K562 (cell line): Measurements from ENCODE around the gene DUSP5. TPM values are rescaled to one million over a fixed set of nuclear protein-coding genes. Genes with fewer than 3 reads are reported as not detected.

Experiments used
- CTBP1 ChIP-seq: fragments of 450-650 bp; IDR thresholded peaks from 2 replicates; pipeline ENCODE4 v1.6.1; 2016; ENCODE audit warnings: borderline replicate concordance
- GTF2A2 ChIP-seq: IDR thresholded peaks from 2 replicates; pipeline ENCODE4 v1.6.1; 2016; ENCODE audit warnings: mild to moderate bottlenecking, missing genetic modification characterization, missing compliant biosample characterization
- RCOR1 ChIP-seq, 2 experiments: IDR thresholded peaks; 2 replicates each; pipeline ENCODE4 v1.6.1; 2012; ENCODE audit warnings: low read depth in 2 of 2, low read length in 2 of 2, borderline replicate concordance in 1 of 2, improper control_type of control experiment in 1 of 2
- SMC3 ChIP-seq: conservative IDR thresholded peaks from 2 replicates; pipeline ENCODE4 v1.6.1; 2011; ENCODE audit warnings: low read depth, low read length, improper control_type of control experiment; ENCODE audit not compliant: insufficient read depth
- THRAP3 ChIP-seq: fragments of 450-650 bp; IDR thresholded peaks from 2 replicates; pipeline ENCODE4 v1.6.1; 2016; ENCODE audit warnings: mild to moderate bottlenecking, inconsistent platforms, borderline replicate concordance
- YY1 ChIP-seq, 3 experiments: IDR thresholded peaks; 2 replicates each; pipeline ENCODE4 v1.6.1; 2011; ENCODE audit warnings: low read length in 2 of 3, mild to moderate bottlenecking in 2 of 3, moderate library complexity in 2 of 3, borderline replicate concordance in 1 of 3, control low read depth in 1 of 3, low read depth in 1 of 3; ENCODE audit not compliant: insufficient read depth in 3 of 3, insufficient replicate concordance in 2 of 3, control insufficient read depth in 1 of 3, insufficient read length in 1 of 3; ENCODE audit errors: extremely low read depth in 1 of 3
- polyA plus RNA-seq, 8 experiments: library from polyadenylated mRNA; depleted of rRNA in 4 of 8; stranded (reverse) in 5 of 8; unstranded in 3 of 8; fragments of >200 nt; fragmentation: Nextera tagmentation in 2 of 8; fragmentation: Illumina TruSeq in 1 of 8; extraction: Ambion mirVana in 2 of 8; extraction: Trizol in 1 of 8; gene quantifications; 2 replicates each; pipeline versions ENCODE4 v1.2.1 to v1.2.3, GENCODE V29; 2011 to 2014; ENCODE audit warnings: inconsistent platforms in 1 of 8, missing spikeins in 1 of 8
- total RNA-seq, 7 experiments: library from RNA; depleted of rRNA in 6 of 7; stranded (reverse); fragments of >200 nt in 6 of 7; fragmentation: Illumina TruSeq in 2 of 7; extraction: Trizol in 2 of 7; gene quantifications; 2 replicates each; pipeline versions ENCODE4 v1.2.1 to v1.2.3, GENCODE V29; 2011 to 2021; ENCODE audit warnings: low replicate concordance in 1 of 7
- TF ChIP-seq, protein P1 (sequence below), 2 experiments: fragments of 450-650 bp; formaldehyde crosslinking in 1 of 2; IDR thresholded peaks; 2 replicates each; pipeline versions ENCODE4 v1.4.0 to v1.6.1; 2014 to 2020; ENCODE audit warnings: mild to moderate bottlenecking in 2 of 2, borderline replicate concordance in 1 of 2, low read depth in 1 of 2
- TF ChIP-seq, protein P2 (sequence below), 3 experiments: IDR thresholded peaks in 2 of 3; conservative IDR thresholded peaks in 1 of 3; 2 replicates each; pipeline ENCODE4 v1.5.1; 2011 to 2012; ENCODE audit warnings: low read length in 3 of 3, mild to moderate bottlenecking in 3 of 3, control low read depth in 2 of 3, improper control_type of control experiment in 1 of 3, inconsistent platforms in 1 of 3, low read depth in 1 of 3, mixed read lengths in 1 of 3, moderate library complexity in 1 of 3; ENCODE audit not compliant: insufficient read depth in 2 of 3
- TF ChIP-seq, protein P3 (sequence below): fragments of 450-650 bp; formaldehyde crosslinking; IDR thresholded peaks from 2 replicates; pipeline ENCODE4 v1.4.0; 2020; ENCODE audit warnings: mild to moderate bottlenecking, moderate library complexity

Gene DUSP5
- total and polyA plus RNA-seq, 9 of the 15 experiments (the other 6 are each of a cell fraction or from before 2014, with no cell fraction given): 0.49 to 3.4 (median 2.0) TPM

DNA sequence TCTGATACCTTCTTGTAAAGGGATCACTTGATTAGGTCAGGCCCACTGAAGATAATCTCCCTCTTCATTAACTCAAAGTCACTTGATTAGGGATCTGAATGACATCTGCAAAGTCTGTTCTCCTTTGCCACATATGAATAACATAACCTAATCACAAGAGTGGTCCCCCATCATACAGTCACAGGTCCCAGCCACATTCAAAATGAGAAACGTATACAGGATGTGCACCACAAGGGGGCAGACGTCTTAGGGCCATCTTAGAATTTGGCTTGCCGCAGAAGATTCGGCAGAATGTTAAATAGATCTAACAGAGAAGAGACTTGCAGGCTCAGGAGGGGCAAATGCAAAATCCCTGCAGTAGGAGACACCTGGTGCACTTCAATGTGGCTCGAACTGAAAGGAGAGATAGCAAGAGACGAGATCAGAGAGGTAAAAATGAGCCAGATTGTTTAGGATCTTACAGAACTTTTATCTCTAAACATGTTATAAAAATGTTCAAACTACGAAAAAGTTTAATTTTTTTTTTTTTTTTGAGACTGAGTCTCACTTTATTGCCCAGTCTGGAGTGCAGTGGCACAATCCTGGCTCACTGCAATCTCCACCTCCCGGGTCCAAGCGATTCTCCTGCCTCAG is 59.4 kb downstream of the DUSP5 start (continued):
- TF ChIP-seq, protein P1, sequence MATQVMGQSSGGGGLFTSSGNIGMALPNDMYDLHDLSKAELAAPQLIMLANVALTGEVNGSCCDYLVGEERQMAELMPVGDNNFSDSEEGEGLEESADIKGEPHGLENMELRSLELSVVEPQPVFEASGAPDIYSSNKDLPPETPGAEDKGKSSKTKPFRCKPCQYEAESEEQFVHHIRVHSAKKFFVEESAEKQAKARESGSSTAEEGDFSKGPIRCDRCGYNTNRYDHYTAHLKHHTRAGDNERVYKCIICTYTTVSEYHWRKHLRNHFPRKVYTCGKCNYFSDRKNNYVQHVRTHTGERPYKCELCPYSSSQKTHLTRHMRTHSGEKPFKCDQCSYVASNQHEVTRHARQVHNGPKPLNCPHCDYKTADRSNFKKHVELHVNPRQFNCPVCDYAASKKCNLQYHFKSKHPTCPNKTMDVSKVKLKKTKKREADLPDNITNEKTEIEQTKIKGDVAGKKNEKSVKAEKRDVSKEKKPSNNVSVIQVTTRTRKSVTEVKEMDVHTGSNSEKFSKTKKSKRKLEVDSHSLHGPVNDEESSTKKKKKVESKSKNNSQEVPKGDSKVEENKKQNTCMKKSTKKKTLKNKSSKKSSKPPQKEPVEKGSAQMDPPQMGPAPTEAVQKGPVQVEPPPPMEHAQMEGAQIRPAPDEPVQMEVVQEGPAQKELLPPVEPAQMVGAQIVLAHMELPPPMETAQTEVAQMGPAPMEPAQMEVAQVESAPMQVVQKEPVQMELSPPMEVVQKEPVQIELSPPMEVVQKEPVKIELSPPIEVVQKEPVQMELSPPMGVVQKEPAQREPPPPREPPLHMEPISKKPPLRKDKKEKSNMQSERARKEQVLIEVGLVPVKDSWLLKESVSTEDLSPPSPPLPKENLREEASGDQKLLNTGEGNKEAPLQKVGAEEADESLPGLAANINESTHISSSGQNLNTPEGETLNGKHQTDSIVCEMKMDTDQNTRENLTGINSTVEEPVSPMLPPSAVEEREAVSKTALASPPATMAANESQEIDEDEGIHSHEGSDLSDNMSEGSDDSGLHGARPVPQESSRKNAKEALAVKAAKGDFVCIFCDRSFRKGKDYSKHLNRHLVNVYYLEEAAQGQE (IDR thresholded peaks at IDR 0.05; ENCODE audit: borderline replicate concordance): peak; percentile 23; the same call in 1 of the 2 replicates
- TF ChIP-seq, protein P1 (CRISPR knock-in tag; IDR thresholded peaks at IDR 0.05; ENCODE audit: low read depth): no peak
- TF ChIP-seq, protein P2, sequence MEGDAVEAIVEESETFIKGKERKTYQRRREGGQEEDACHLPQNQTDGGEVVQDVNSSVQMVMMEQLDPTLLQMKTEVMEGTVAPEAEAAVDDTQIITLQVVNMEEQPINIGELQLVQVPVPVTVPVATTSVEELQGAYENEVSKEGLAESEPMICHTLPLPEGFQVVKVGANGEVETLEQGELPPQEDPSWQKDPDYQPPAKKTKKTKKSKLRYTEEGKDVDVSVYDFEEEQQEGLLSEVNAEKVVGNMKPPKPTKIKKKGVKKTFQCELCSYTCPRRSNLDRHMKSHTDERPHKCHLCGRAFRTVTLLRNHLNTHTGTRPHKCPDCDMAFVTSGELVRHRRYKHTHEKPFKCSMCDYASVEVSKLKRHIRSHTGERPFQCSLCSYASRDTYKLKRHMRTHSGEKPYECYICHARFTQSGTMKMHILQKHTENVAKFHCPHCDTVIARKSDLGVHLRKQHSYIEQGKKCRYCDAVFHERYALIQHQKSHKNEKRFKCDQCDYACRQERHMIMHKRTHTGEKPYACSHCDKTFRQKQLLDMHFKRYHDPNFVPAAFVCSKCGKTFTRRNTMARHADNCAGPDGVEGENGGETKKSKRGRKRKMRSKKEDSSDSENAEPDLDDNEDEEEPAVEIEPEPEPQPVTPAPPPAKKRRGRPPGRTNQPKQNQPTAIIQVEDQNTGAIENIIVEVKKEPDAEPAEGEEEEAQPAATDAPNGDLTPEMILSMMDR (IDR thresholded peaks at IDR 0.05 in 2 of 3, conservative IDR thresholded peaks at IDR 0.05 in 1 of 3; ENCODE audit: insufficient read depth in 2 of 3, low read depth in 1 of 3, low read length in 3 of 3): peak; percentile 54 to 64 (median 62); a peak in 5 of 6 replicates
- TF ChIP-seq, protein P3, sequence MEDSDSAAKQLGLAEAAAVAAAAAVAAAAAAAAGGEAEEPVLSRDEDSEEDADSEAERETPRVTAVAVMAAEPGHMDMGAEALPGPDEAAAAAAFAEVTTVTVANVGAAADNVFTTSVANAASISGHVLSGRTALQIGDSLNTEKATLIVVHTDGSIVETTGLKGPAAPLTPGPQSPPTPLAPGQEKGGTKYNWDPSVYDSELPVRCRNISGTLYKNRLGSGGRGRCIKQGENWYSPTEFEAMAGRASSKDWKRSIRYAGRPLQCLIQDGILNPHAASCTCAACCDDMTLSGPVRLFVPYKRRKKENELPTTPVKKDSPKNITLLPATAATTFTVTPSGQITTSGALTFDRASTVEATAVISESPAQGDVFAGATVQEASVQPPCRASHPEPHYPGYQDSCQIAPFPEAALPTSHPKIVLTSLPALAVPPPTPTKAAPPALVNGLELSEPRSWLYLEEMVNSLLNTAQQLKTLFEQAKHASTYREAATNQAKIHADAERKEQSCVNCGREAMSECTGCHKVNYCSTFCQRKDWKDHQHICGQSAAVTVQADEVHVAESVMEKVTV (CRISPR knock-in tag): 0 out of 2 replicates have a peak, but pooled peaks have one; percentile 29
- TF ChIP-seq SMC3 (peak; percentile 46; the same call in 1 of the 2 replicates), RCOR1 (IDR thresholded peaks at IDR 0.05; ENCODE audit: borderline replicate concordance in 1 of 2, low read depth in 2 of 2, low read length in 2 of 2) (peak in 1 of 2 experiments; percentile 50; a peak in 1 of 4 replicates), GTF2A2 (no peak), CTBP1 (peak; percentile 53; the same call in 1 of the 2 replicates), YY1 (IDR thresholded peaks at IDR 0.05; ENCODE audit: borderline replicate concordance in 1 of 3, control insufficient read depth in 1 of 3, extremely low read depth in 1 of 3, insufficient read depth in 3 of 3, insufficient read length in 1 of 3, insufficient replicate concordance in 2 of 3, low read depth in 1 of 3, low read length in 2 of 3) (peak in 2 of 3 experiments; percentile 13 to 78), THRAP3 (no peak)
- TF ChIP-seq, all 486 proteins: peak for 10
